ENCODE results near the gene TWNK. TPM values are rescaled to one million over a fixed set of nuclear protein-coding genes. Genes with fewer than 3 reads are reported as not detected.
"Not testable (repeated sequence)": the region's sequence is repeated elsewhere in the genome, so short reads cannot be mapped to it uniquely, and the experiment has no call there.

TWNK gene
- polyA plus RNA-seq, 1 donor, result 9.3 TPM

- DNase-seq (ENCODE audit: low read depth), result no peak
These were observed 43.3 kb downstream of the TWNK start for GRCh38 chr10:101030496-101031127.

GRCh38 chr10:101031128-101031795 lies 43.9 kb downstream of the TWNK start, which contains the start of the genes PDZD7 and SFXN3:
Gene PDZD7, minus strand, starts transcription at chr10:101031129. Its CDS starts 910 bp downstream, at chr10:101030219.
Gene SFXN3, plus strand, starts transcription at chr10:101031234. Its CDS starts 3,461 bp downstream, at chr10:101034695.
- DNase-seq (ENCODE audit: low read depth), result peak; percentile 59

- DNase-seq (ENCODE audit: low read depth), result no peak
These were observed 44.7 kb downstream of the TWNK start for GRCh38 chr10:101031796-101032636.

GRCh38 chr10:101032637-101033224 lies 45.4 kb downstream of the TWNK start:
- peak; percentile 48 for DNase-seq (ENCODE audit: low read depth)

DNA sequence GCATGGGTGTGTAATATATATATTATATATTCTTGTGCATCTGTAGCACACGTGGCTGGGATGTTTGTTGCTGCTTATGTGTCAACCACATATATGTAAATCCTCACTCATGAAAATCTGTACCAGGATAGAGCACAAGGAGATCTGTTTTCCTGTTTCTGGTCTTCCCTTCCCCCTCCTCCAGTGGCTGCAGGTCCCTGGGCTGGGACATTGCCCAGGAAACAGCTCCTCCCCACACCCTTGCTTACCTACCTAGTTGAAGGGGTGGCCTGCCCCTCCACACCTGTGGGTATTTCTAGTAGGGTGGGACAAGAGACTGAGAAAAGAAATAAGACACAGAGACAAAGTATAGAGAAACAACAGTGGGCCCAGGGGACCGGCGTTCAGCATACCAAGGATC lies 45.9 kb downstream of the TWNK start:
- no peak for DNase-seq (ENCODE audit: low read depth)

- DNase-seq (ENCODE audit: low read depth), result not testable (repeated sequence)
These were observed 47.1 kb downstream of the TWNK start for GRCh38 chr10:101034404-101034803.

DNA sequence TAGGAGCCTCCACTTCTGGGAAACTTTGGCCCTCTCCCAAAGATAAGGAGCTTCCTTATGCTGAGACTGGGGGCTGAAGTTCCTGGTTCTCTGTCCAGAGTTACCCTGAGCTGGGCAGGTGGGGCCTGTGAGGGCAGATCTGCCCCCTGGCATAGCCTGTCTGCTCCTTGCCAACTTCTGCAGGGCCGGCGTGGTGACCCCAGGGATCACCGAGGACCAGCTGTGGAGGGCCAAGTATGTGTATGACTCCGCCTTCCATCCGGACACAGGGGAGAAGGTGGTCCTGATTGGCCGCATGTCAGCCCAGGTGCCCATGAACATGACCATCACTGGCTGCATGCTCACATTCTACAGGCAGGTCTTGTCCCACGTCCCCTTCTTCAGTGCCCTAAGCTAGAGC lies 48.0 kb downstream of the TWNK start:
- no peak for DNase-seq (ENCODE audit: low read depth)

DNA sequence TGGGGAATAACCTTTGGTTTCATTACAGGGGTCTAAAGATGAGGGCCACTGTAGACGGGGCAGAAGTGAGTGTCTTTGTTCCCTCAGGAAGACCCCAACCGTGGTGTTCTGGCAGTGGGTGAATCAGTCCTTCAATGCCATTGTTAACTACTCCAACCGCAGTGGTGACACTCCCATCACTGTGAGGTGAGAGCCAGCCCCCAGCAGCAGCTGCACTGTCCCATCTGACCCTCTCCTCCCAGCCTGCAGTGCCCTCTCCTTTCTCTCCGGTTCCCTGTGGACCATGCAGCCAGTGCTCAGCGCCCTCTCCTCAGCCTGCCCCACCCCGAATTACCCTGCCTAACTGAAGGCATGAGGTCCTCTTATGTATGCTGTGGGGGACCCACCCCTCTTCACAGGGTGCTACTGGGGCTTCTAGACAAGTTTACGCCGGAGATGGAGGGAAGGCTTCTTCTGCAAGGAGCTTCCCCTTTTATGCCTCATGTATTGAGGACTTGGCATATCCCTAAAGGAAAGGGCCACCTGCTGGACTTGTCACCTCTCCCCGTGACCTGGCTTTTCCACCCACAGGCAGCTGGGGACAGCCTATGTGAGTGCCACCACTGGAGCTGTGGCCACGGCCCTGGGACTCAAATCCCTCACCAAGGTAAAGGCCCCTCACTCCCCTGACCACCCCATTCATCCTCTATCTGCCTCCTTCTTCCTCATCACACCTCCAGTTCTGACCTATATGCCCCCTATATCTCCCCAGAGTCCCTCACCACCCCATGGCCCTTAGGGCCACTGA lies 48.8 kb downstream of the TWNK start:
- DNase-seq (ENCODE audit: low read depth), result no peak

- DNase-seq (ENCODE audit: low read depth), result no peak
These were observed 49.4 kb downstream of the TWNK start for GRCh38 chr10:101036726-101037125.

DNA sequence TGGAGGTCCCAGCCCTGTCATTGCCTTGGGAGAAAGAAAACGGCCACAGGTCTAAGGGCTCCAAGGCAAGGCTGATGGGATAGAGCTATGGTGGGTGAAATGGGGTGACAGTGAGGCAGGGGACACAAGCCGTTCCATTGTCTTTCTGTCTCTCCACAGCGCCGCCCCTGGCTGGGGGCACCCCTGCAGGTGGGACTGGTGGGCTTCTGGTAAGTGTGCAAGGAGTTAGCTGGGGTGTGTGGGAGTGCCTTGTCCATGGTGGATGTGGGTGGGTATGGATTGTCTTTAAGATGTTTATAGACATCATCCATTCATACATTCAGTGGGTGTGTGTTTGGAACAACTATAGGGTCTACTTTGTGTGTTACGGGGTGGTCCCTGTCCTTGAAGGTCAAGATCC lies 51.1 kb downstream of the TWNK start:
- no peak for DNase-seq (ENCODE audit: low read depth)

- no peak for DNase-seq (ENCODE audit: low read depth)
These were observed 52.7 kb downstream of the TWNK start for GRCh38 chr10:101040061-101040460.

DNA sequence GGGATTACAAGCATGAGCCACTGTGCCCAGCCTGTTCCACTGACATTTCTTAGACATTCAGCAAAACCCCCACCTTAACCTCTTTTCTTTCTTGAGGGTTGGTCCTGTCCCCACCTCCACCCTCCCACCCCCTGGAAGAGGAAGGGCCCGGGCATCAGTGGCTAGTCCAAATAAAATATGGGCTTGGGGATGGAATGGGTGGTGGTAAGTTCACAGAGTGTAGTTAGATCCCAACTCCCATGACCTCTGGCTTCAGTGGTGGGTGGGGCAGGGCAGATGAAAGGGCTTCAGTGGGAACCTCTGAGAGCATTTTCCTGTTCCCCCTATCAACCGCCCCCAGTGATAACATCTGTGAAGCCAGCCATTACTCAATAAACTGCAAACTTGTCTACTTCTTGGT lies 53.5 kb downstream of the TWNK start:
- no peak for DNase-seq (ENCODE audit: low read depth)

GRCh38 chr10:101041252-101041761 lies 54.0 kb downstream of the TWNK start:
- DNase-seq (ENCODE audit: low read depth), result peak; percentile 67

GRCh38 chr10:101042118-101042517 lies 54.8 kb downstream of the TWNK start:
- no peak for DNase-seq (ENCODE audit: low read depth)

DNA sequence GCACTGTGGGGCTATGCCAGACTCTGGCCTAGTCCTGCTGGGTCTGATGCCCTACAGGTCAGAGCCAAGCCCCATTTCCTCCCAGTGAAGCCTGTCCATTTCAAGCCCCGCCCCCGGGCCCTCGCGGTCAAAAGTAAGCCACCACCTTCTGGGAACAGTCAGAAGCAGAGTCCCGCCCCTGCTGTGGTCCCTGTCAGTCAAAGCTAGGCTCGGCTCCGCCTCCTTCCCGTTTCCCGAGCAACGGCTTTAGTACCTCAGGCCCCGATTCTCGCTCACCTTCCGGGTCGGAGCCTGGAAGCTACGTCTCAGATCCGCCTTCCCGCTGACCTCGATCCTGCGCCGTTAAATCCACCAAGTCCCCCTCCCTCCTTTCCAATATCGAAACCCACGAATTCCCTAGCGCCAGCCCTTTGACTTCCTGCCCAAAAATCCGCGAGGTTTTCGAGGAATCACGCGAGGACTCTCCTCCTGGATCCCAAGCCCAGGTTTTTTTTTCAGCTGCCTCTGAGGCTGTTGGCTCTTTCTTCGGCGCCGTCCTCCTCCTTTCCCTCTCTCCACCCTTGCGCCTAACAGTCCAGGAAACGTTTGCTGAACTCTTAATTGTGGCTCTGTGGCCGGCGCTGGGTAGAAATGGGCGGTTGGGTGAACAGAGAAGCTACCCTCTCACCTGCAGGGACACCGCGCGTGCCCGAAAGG lies 55.5 kb downstream of the TWNK start:
- peak; percentile 90 for DNase-seq (ENCODE audit: low read depth)

- no peak for DNase-seq (ENCODE audit: low read depth)
These were observed 56.0 kb downstream of the TWNK start for GRCh38 chr10:101043363-101043707.
